Measurements from ENCODE around the gene EIF5A2. TPM values are rescaled to one million over a fixed set of nuclear protein-coding genes. Genes with fewer than 3 reads are reported as not detected.
A peak's percentile ranks its signal among the peaks of the same experiment; 100 is the strongest.
"Not testable (repeated sequence)": the region's sequence is repeated elsewhere in the genome, so short reads cannot be mapped to it uniquely, and the experiment has no call there.

EIF5A2 gene
- total RNA-seq, 4 donors from 2014 or later, result 0.57 to 5.0 (median 1.8) TPM

- DNase-seq, result no peak
- H3K9me3 ChIP-seq, result no peaks in the 10 kb centered on the region
- no peak overlapping the region for H3K27ac ChIP-seq
- no peaks in the 10 kb centered on the region for H3K27me3 ChIP-seq
- H3K36me3 ChIP-seq, result no peaks in the 10 kb centered on the region
- no peak for TF ChIP-seq POLR2A (IDR thresholded peaks at IDR 0.05)
- TF ChIP-seq, protein P1, sequence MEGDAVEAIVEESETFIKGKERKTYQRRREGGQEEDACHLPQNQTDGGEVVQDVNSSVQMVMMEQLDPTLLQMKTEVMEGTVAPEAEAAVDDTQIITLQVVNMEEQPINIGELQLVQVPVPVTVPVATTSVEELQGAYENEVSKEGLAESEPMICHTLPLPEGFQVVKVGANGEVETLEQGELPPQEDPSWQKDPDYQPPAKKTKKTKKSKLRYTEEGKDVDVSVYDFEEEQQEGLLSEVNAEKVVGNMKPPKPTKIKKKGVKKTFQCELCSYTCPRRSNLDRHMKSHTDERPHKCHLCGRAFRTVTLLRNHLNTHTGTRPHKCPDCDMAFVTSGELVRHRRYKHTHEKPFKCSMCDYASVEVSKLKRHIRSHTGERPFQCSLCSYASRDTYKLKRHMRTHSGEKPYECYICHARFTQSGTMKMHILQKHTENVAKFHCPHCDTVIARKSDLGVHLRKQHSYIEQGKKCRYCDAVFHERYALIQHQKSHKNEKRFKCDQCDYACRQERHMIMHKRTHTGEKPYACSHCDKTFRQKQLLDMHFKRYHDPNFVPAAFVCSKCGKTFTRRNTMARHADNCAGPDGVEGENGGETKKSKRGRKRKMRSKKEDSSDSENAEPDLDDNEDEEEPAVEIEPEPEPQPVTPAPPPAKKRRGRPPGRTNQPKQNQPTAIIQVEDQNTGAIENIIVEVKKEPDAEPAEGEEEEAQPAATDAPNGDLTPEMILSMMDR (IDR thresholded peaks at IDR 0.05), result no peak
- H3K4me3 ChIP-seq, result no peak overlapping the region
- no peaks in the 10 kb centered on the region for H3K4me1 ChIP-seq
These were observed 18.8 kb downstream of the EIF5A2 start for GRCh38 chr3:170889630-170890029.

DNA sequence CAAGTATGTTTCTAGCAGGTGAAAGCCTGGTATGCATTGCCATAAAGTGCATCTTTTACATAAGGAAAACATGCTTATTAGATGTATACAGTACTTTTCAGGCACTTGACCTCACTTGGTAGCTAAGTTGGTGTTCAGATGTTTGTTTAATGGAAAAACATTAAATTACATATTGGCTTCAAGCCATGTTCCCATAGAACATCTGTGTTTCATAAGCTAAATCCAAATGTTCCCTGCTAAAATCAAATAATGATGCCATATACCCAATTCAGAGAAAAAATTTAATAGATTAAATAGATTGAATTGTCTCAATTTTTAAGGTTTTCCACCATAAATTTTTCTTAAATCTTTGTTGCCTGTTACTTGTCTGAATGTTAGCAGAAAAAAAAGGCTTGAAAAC lies 19.3 kb downstream of the EIF5A2 start:
- no peak overlapping the region for H3K4me3 ChIP-seq
- H3K27ac ChIP-seq, result no peak overlapping the region
- no peaks in the 10 kb centered on the region for H3K27me3 ChIP-seq
- TF ChIP-seq, protein P1 (IDR thresholded peaks at IDR 0.05), result no peak
- TF ChIP-seq POLR2A (IDR thresholded peaks at IDR 0.05), result no peak
- H3K9me3 ChIP-seq, result no peaks in the 10 kb centered on the region
- H3K4me1 ChIP-seq, result no peaks in the 10 kb centered on the region
- no peaks in the 10 kb centered on the region for H3K36me3 ChIP-seq
- no peak for DNase-seq

DNA sequence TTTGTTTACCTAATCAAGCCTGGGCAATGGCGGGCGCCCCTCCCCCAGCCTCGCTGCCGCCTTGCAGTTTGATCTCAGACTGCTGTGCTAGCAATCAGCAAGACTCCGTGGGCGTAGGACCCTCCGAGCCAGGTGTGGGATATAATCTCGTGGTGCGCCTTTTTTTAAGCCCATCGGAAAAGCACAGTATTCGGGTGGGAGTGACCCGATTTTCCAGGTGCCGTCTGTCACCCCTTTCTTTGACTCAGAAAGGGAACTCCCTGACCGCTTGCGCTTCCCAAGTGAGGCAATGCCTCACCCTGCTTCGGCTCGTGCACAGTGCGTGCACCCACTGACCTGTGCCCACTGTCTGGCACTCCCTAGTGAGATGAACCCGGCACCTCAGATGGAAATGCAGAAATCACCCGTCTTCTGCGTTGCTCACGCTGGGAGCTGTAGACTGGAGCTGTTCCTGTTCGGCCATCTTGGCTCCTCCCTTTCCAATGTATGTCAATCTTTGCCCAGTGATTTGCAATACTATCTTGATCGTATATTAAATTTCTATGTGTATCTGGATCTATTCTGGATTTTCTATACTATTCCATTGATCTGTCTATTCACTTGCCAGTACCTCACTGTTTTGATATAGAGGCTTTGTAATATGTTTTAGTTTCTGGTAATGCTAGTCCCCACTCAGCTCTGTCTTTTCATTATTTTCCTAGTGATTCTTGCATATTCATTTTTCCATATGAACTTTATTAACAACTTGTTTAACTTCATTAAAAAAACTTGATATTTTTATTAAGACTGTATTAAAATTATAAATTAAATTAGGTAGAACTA lies 24.1 kb downstream of the EIF5A2 start:
- H3K4me1 ChIP-seq, H3K36me3 ChIP-seq, DNase-seq, H3K9me3 ChIP-seq, H3K4me3 ChIP-seq, H3K27me3 ChIP-seq, H3K27ac ChIP-seq: not testable (repeated sequence)

DNA sequence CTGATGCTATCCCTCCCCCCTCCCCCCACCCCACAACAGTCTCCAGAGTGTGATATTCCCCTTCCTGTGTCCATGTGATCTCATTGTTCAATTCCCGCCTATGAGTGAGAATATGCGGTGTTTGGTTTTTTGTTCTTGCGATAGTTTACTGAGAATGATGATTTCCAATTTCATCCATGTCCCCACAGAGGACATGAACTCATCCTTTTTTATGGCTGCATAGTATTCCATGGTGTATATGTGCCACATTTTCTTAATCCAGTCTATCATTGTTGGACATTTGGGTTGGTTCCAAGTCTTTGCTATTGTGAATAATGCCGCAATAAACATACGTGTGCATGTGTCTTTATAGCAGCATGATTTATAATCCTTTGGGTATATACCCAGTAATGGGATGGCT lies 29.7 kb downstream of the EIF5A2 start:
- H3K4me3 ChIP-seq, H3K27me3 ChIP-seq, H3K36me3 ChIP-seq, DNase-seq, H3K9me3 ChIP-seq, H3K27ac ChIP-seq, H3K4me1 ChIP-seq: not testable (repeated sequence)

DNA sequence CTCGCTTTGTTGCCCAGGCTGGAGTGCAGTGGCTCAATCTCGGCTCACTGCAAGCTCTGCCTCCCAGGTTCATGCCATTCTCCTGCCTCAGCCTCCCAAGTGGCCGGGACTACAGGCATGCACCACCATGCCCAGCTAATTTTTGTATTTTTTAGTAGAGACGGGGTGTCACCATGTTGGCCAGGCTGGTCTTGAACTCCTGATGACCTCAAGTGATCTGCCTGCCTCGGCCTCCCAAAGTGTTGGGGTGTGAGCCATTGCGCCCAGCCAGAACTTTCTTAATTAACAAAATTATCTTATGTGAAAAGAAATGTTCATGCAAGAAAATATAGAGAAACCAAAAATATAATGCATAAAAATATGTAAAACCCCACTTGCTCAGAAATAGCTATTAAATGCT lies 31.1 kb downstream of the EIF5A2 start:
- H3K36me3 ChIP-seq, H3K27ac ChIP-seq, H3K4me1 ChIP-seq, DNase-seq, H3K9me3 ChIP-seq, H3K4me3 ChIP-seq, H3K27me3 ChIP-seq: not testable (repeated sequence)

GRCh38 chr3:170876537-170876936 lies 31.9 kb downstream of the EIF5A2 start:
- Histone ChIP-seq H3K4me1 (no peaks in the 10 kb centered on the region), H3K36me3 (no peaks in the 10 kb centered on the region), H3K27ac (no peak overlapping the region), H3K27me3 (no peaks in the 10 kb centered on the region), H3K4me3 (no peak overlapping the region), H3K9me3 (no peaks in the 10 kb centered on the region)
- TF ChIP-seq, protein P1 (IDR thresholded peaks at IDR 0.05), result no peak
- TF ChIP-seq POLR2A (IDR thresholded peaks at IDR 0.05), result no peak
- no peak for DNase-seq

GRCh38 chr3:170869645-170870593 lies 38.5 kb downstream of the EIF5A2 start, which contains the start of gene RPL22L1:
RPL22L1 (minus strand) TSS chr3:170870195; CDS start chr3:170870167, 28 bp downstream.
- H3K36me3 ChIP-seq, result peaks cover 0 to 27% (median 0%) of the 10 kb centered on the region in 3 donors
- peak; percentile 95 to 98 (median 95) for DNase-seq
- peak; percentile 91 to 95 for TF ChIP-seq POLR2A (IDR thresholded peaks at IDR 0.05)
- TF ChIP-seq, protein P1 (IDR thresholded peaks at IDR 0.05), result peak in 3 of 6 experiments; percentile 3 to 15 (median 8)
- H3K9me3 ChIP-seq, result no peaks in the 10 kb centered on the region
- H3K27ac ChIP-seq, result peak within 1 kb of the TSS; percentile 78 to 87 (median 87)
- H3K27me3 ChIP-seq, result no peaks in the 10 kb centered on the region
- H3K4me1 ChIP-seq, result peaks cover 0 to 23% (median 9%) of the 10 kb centered on the region in 4 donors
- H3K4me3 ChIP-seq, result peak within 1 kb of the TSS; percentile 53 to 71 (median 68)
